Muscle layer of duodenum (tissue), 2 donors: ENCODE results near the gene NAA60.
A peak's percentile ranks its signal among the peaks of the same experiment; 100 is the strongest.
"Not testable (repeated sequence)": the region's sequence is repeated elsewhere in the genome, so short reads cannot be mapped to it uniquely, and the experiment has no call there.

Experiments
- H3K27ac ChIP-seq: one replicate; pipeline ENCODE4 v1.7.0; 2013; ENCODE audit warnings: mild to moderate bottlenecking, low read length
- H3K27me3 ChIP-seq: one replicate; pipeline ENCODE4 v1.7.0; 2013; ENCODE audit warnings: low read depth, mild to moderate bottlenecking, control low read depth, low read length
- H3K36me3 ChIP-seq, 2 donors: one replicate each; pipeline ENCODE4 v1.7.0; 2013; ENCODE audit warnings: low read length in 2 of 2, control low read depth in 1 of 2, mild to moderate bottlenecking in 1 of 2; ENCODE audit not compliant: insufficient read depth in 2 of 2, control insufficient read depth in 1 of 2
- H3K4me1 ChIP-seq, 2 donors: one replicate each; pipeline ENCODE4 v1.7.0; 2013; ENCODE audit warnings: low read length in 2 of 2, mild to moderate bottlenecking in 2 of 2, control low read depth in 1 of 2, moderate library complexity in 1 of 2; ENCODE audit not compliant: insufficient read depth in 2 of 2, control insufficient read depth in 1 of 2
- H3K4me3 ChIP-seq, 2 donors: one replicate each; pipeline ENCODE4 v1.7.0; 2013; ENCODE audit warnings: low read length in 2 of 2, low read depth in 1 of 2, mild to moderate bottlenecking in 1 of 2
- H3K9me3 ChIP-seq, 2 donors: one replicate each; pipeline ENCODE4 v1.7.0; 2013; ENCODE audit warnings: low read length in 2 of 2, control low read depth in 1 of 2, mild to moderate bottlenecking in 1 of 2; ENCODE audit not compliant: control insufficient read depth in 1 of 2
- donor health status: healthy.

Gene NAA60

GRCh38 chr16:3518292-3518985 is 75.0 kb downstream of the NAA60 start:
- no peak overlapping the region for H3K27ac ChIP-seq
- H3K27me3 ChIP-seq = no peaks in the 10 kb centered on the region
- H3K9me3 ChIP-seq = no peaks in the 10 kb centered on the region
- peaks cover 0 to 5% of the 10 kb centered on the region in 2 donors for H3K4me1 ChIP-seq
- H3K4me3 ChIP-seq = no peak overlapping the region
- H3K36me3 ChIP-seq = peaks cover 29 to 57% of the 10 kb centered on the region in 2 donors

- H3K36me3 ChIP-seq = peaks cover 29 to 57% of the 10 kb centered on the region in 2 donors
Observed at GRCh38 chr16:3518986-3519348, 75.5 kb downstream of the NAA60 start.

GRCh38 chr16:3519581-3519980 is 76.1 kb downstream of the NAA60 start:
- H3K36me3 ChIP-seq = peaks cover 30 to 52% of the 10 kb centered on the region in 2 donors
- H3K27ac ChIP-seq = no peak overlapping the region
- H3K27me3 ChIP-seq = no peaks in the 10 kb centered on the region
- peaks cover 0 to 5% of the 10 kb centered on the region in 2 donors for H3K4me1 ChIP-seq
- no peak overlapping the region for H3K4me3 ChIP-seq
- H3K9me3 ChIP-seq = no peaks in the 10 kb centered on the region

More at GRCh38 chr16:3518986-3519348, 75.5 kb downstream of the NAA60 start:
- Histone ChIP-seq H3K9me3 (no peaks in the 10 kb centered on the region), H3K4me3 (no peak overlapping the region), H3K27ac (no peak overlapping the region), H3K27me3 (no peaks in the 10 kb centered on the region), H3K4me1 (peaks cover 0 to 5% of the 10 kb centered on the region in 2 donors)

GRCh38 chr16:3520413-3520812 is 76.9 kb downstream of the NAA60 start:
- H3K9me3 ChIP-seq = no peaks in the 10 kb centered on the region
- H3K27ac ChIP-seq = peak overlapping the region; percentile 33
- H3K4me1 ChIP-seq = peaks cover 0 to 5% of the 10 kb centered on the region in 2 donors
- H3K27me3 ChIP-seq = no peaks in the 10 kb centered on the region
- peaks cover 36 to 44% of the 10 kb centered on the region in 2 donors for H3K36me3 ChIP-seq
- H3K4me3 ChIP-seq = no peak overlapping the region

GRCh38 chr16:3520841-3521240 is 77.4 kb downstream of the NAA60 start:
- Histone ChIP-seq H3K27me3 (no peaks in the 10 kb centered on the region), H3K4me3 (no peak overlapping the region), H3K4me1 (peaks cover 0 to 5% of the 10 kb centered on the region in 2 donors), H3K36me3 (peaks cover 35 to 40% of the 10 kb centered on the region in 2 donors), H3K27ac (peak overlapping the region; percentile 33), H3K9me3 (no peaks in the 10 kb centered on the region)

- Histone ChIP-seq H3K36me3 (peaks cover 27 to 29% of the 10 kb centered on the region in 2 donors), H3K27me3 (no peaks in the 10 kb centered on the region), H3K27ac (no peak overlapping the region), H3K9me3 (no peaks in the 10 kb centered on the region), H3K4me3 (no peak overlapping the region), H3K4me1 (peaks cover 0 to 5% of the 10 kb centered on the region in 2 donors)
Observed at GRCh38 chr16:3523281-3523680, 79.8 kb downstream of the NAA60 start.

GRCh38 chr16:3525951-3526350 is 82.5 kb downstream of the NAA60 start:
- Histone ChIP-seq H3K4me3 (no peak overlapping the region), H3K27me3 (no peaks in the 10 kb centered on the region), H3K4me1 (peaks cover 0 to 2% of the 10 kb centered on the region in 2 donors), H3K27ac (no peak overlapping the region), H3K9me3 (no peaks in the 10 kb centered on the region), H3K36me3 (peaks cover 25 to 27% of the 10 kb centered on the region in 2 donors)

GRCh38 chr16:3527216-3527829 is 83.8 kb downstream of the NAA60 start:
- not testable (repeated sequence) for H3K27me3 ChIP-seq, H3K4me1 ChIP-seq, H3K4me3 ChIP-seq, H3K9me3 ChIP-seq, H3K27ac ChIP-seq
- H3K36me3 ChIP-seq = peaks cover 27 to 28% of the 10 kb centered on the region in 2 donors

GRCh38 chr16:3528406-3528805 is 84.9 kb downstream of the NAA60 start:
- Histone ChIP-seq H3K36me3 (peaks cover 29 to 33% of the 10 kb centered on the region in 2 donors), H3K27ac (no peak overlapping the region), H3K27me3 (no peaks in the 10 kb centered on the region), H3K4me1 (no peaks in the 10 kb centered on the region), H3K4me3 (no peak overlapping the region), H3K9me3 (no peaks in the 10 kb centered on the region)

- Histone ChIP-seq H3K36me3 (peaks cover 34 to 36% of the 10 kb centered on the region in 2 donors), H3K4me3 (no peak overlapping the region), H3K27me3 (no peaks in the 10 kb centered on the region), H3K27ac (no peak overlapping the region), H3K4me1 (no peaks in the 10 kb centered on the region), H3K9me3 (no peaks in the 10 kb centered on the region)
Observed at GRCh38 chr16:3529175-3529574, 85.7 kb downstream of the NAA60 start.

- no peaks in the 10 kb centered on the region for H3K4me1 ChIP-seq
- H3K9me3 ChIP-seq = no peaks in the 10 kb centered on the region
- no peaks in the 10 kb centered on the region for H3K27me3 ChIP-seq
- no peak overlapping the region for H3K4me3 ChIP-seq
- no peak overlapping the region for H3K27ac ChIP-seq
- peaks cover 26 to 36% of the 10 kb centered on the region in 2 donors for H3K36me3 ChIP-seq
Observed at GRCh38 chr16:3530371-3530914, 87.0 kb downstream of the NAA60 start.
